GM12891 (cell line): ENCODE measurements around the gene CCL25.

Experiments
- DNase-seq: peaks from one replicate; pipeline ENCODE4 v3.0.0; 2011; ENCODE audit warnings: low spot score; ENCODE audit not compliant: insufficient read length
- FAIRE-seq: peaks from 2 replicates; lab custom pipeline; 2011; peaks lifted over from hg19 to GRCh38; lab: Jason Lieb, UNC
- PAX5 ChIP-seq: IDR thresholded peaks from 2 replicates; pipeline ENCODE4 v1.6.1; 2011; ENCODE audit warnings: low read length, moderate library complexity, mild to moderate bottlenecking; ENCODE audit not compliant: insufficient read depth, severe bottlenecking
- POLR2A ChIP-seq: IDR thresholded peaks from 2 replicates; pipeline ENCODE4 v1.6.1; 2011; ENCODE audit warnings: low read depth, low read length, control low read depth
- POLR2AphosphoS5 ChIP-seq: IDR thresholded peaks from 2 replicates; pipeline ENCODE4 v1.6.1; 2011; ENCODE audit warnings: low read depth, low read length, control low read depth
- POU2F2 ChIP-seq: IDR thresholded peaks from 2 replicates; pipeline ENCODE4 v1.6.1; 2011; ENCODE audit warnings: low read depth, mild to moderate bottlenecking, control low read depth, low read length, moderate library complexity
- SPI1 ChIP-seq: IDR thresholded peaks from 2 replicates; pipeline ENCODE4 v1.6.1; 2011; ENCODE audit warnings: low read depth, low read length, control low read depth
- TAF1 ChIP-seq: IDR thresholded peaks from 2 replicates; pipeline ENCODE4 v1.6.1; 2011; ENCODE audit warnings: low read depth, low read length, control low read depth

The CCL25 gene

GRCh38 chr19:8045872-8046568 lies 6.5 kb upstream of the CCL25 start:
- FAIRE-seq (no peak), DNase-seq (no peak)
- TF ChIP-seq POLR2AphosphoS5 (no peak), PAX5 (no peak), POLR2A (no peak)

- no peak for FAIRE-seq
- no peak for TF ChIP-seq PAX5
- TF ChIP-seq SPI1: no peak
- no peak for TF ChIP-seq TAF1
- TF ChIP-seq POLR2AphosphoS5: no peak
- TF ChIP-seq POU2F2: no peak
- no peak for TF ChIP-seq POLR2A
- DNase-seq: no peak
These were observed 5.9 kb upstream of the CCL25 start for GRCh38 chr19:8046569-8047165.

- TF ChIP-seq TAF1: no peak
- TF ChIP-seq POLR2A: 0 out of 2 replicates have a peak, but pooled peaks have one; percentile 32
- TF ChIP-seq PAX5: peak; percentile 64
- TF ChIP-seq POU2F2: no peak
- TF ChIP-seq POLR2AphosphoS5: peak; percentile 41; the same call in 1 of the 2 replicates
- no peak for TF ChIP-seq SPI1
- peak; percentile 99 for FAIRE-seq
- peak; percentile 89 for DNase-seq
These were observed 2.1 kb upstream of the CCL25 start for GRCh38 chr19:8050274-8051096.

GRCh38 chr19:8054169-8054568 lies 1.6 kb downstream of the CCL25 start:
- no peak for FAIRE-seq
- no peak for DNase-seq
- TF ChIP-seq TAF1 (no peak), POU2F2 (no peak), PAX5 (no peak), POLR2AphosphoS5 (no peak), POLR2A (no peak), SPI1 (no peak)

- no peak for DNase-seq
- no peak for FAIRE-seq
- TF ChIP-seq SPI1 (no peak), POLR2AphosphoS5 (no peak), POU2F2 (no peak), POLR2A (no peak), TAF1 (no peak), PAX5 (no peak)
These were observed 4.0 kb downstream of the CCL25 start for GRCh38 chr19:8056533-8056932.

- no peak for TF ChIP-seq PAX5
- no peak for FAIRE-seq
- DNase-seq: no peak
These were observed 5.1 kb downstream of the CCL25 start for GRCh38 chr19:8057545-8058270.

GRCh38 chr19:8064911-8065874 lies 12.6 kb downstream of the CCL25 start:
- FAIRE-seq (no peak), DNase-seq (no peak)
- TF ChIP-seq SPI1 (no peak), POLR2A (no peak), POLR2AphosphoS5 (no peak), POU2F2 (no peak), TAF1 (no peak), PAX5 (no peak)

GRCh38 chr19:8065875-8066261 lies 13.3 kb downstream of the CCL25 start:
- FAIRE-seq: no peak

More at GRCh38 chr19:8065875-8066261, 13.3 kb downstream of the CCL25 start:
- TF ChIP-seq PAX5: no peak
- TF ChIP-seq POU2F2: no peak
- DNase-seq: no peak
